Stomach smooth muscle (tissue), 2 donors: ENCODE measurements around the gene STX16.

Experiments
- H3K27ac ChIP-seq: one replicate; pipeline ENCODE4 v1.7.0; 2013; ENCODE audit warnings: mild to moderate bottlenecking, low read length, inconsistent platforms
- H3K27me3 ChIP-seq, 2 donors: one replicate each; pipeline ENCODE4 v1.7.0; 2013; ENCODE audit warnings: low read length in 2 of 2; ENCODE audit not compliant: insufficient read depth in 2 of 2, control insufficient read depth in 1 of 2
- H3K36me3 ChIP-seq, 2 donors: one replicate each; pipeline ENCODE4 v1.7.0; 2013; ENCODE audit warnings: low read length in 2 of 2; ENCODE audit not compliant: control insufficient read depth in 2 of 2, insufficient read depth in 2 of 2
- H3K4me1 ChIP-seq: one replicate; pipeline ENCODE4 v1.7.0; 2013; ENCODE audit warnings: low read length; ENCODE audit not compliant: control insufficient read depth, insufficient read depth
- H3K4me3 ChIP-seq, 2 donors: one replicate each; pipeline ENCODE4 v1.7.0; 2013; ENCODE audit warnings: low read length in 2 of 2
- H3K9ac ChIP-seq, 2 donors: one replicate each; pipeline ENCODE4 v1.7.0; 2013; ENCODE audit warnings: low read length in 2 of 2, mild to moderate bottlenecking in 1 of 2
- H3K9me3 ChIP-seq, 2 donors: one replicate each; pipeline ENCODE4 v1.7.0; 2013; ENCODE audit warnings: low read length in 2 of 2; ENCODE audit not compliant: control insufficient read depth in 2 of 2
- donor health status: healthy.
- donor health status: Pancreatic carcinoma.

STX16 gene, protein sequence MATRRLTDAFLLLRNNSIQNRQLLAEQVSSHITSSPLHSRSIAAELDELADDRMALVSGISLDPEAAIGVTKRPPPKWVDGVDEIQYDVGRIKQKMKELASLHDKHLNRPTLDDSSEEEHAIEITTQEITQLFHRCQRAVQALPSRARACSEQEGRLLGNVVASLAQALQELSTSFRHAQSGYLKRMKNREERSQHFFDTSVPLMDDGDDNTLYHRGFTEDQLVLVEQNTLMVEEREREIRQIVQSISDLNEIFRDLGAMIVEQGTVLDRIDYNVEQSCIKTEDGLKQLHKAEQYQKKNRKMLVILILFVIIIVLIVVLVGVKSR

DNA sequence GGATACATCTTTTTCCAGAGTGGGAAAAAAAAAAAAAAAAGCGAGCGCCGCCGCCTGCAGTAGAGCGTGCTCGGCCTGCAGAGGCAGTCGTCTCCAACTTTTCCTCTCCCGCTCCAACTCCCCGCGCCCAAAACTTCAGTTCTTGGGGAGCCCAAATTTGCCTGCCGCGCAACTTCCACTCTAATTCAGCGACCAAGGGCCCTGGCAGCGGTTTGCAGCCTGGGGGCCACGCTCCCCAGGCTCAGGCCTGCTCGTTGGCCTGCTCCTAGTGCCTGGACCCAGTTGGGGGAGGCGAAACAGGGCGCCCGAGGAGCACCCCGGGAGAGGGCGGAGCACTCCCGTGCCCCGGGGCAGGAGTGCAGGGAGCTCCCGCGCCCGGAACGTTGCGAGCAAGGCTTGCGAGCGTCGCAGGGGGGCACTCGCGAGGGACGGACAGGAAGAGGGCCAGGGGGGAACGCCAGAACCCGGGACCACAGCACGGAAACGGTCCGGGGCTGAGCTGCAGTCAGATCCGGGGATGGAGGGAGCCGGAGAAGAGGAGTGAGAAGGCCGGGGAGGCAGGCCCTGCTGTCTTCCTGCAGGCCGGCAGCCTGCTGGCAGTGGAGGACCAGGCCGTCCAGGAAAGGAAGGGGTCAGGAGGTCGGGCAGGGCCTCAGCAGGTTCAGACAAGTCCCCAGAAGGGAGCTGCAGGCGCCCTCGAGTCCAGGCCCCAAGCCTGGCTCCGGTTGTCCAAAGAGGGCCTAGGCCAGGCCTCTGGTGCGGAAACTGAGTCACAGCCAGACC, at the start of gene STX16:
Gene STX16 (plus strand): TSS at position 508 of the 783 bp plus-strand sequence. CDS start 724 bp downstream, outside the sequence.
- Histone ChIP-seq H3K27me3 (no peaks in the 10 kb centered on the region), H3K27ac (peak within 1 kb of the TSS; percentile 86), H3K4me1 (peaks cover 46% of the 10 kb centered on the region), H3K4me3 (peak within 1 kb of the TSS; percentile 98), H3K9me3 (no peaks in the 10 kb centered on the region), H3K36me3 (no peaks in the 10 kb centered on the region), H3K9ac (peak within 1 kb of the TSS; percentile 94 to 99)

GRCh38 chr20:58602124-58602523, 49.0 kb upstream of the STX16 start:
- Histone ChIP-seq H3K4me1 (peaks cover 23% of the 10 kb centered on the region), H3K27ac (no peak overlapping the region), H3K27me3 (peaks cover 0 to 6% of the 10 kb centered on the region in 2 donors), H3K36me3 (no peaks in the 10 kb centered on the region), H3K4me3 (no peak overlapping the region), H3K9ac (no peak overlapping the region), H3K9me3 (no peaks in the 10 kb centered on the region)

DNA sequence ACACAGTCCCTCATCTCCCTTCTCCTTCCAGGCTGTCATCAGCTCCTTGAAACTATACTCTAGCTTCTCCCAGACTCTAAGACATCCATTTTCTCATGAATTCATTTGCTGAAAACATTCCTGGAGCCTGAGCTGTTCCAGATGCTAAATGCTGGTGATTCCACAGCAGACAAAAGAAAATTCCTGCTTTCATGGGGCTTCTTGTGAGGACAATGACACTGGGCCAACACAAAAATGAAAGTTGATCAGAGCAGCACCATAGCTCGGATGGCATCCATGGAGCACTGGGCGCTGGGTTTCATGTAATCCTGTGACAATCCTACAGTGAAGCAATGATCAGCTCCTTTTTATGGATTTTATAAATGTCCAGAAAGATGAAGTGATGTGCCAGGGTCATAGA, 47.4 kb upstream of the STX16 start:
- H3K27me3 ChIP-seq: peaks cover 0 to 6% of the 10 kb centered on the region in 2 donors
- H3K9me3 ChIP-seq: no peaks in the 10 kb centered on the region
- H3K27ac ChIP-seq: no peak overlapping the region
- H3K4me3 ChIP-seq: no peak overlapping the region
- peaks cover 10% of the 10 kb centered on the region for H3K4me1 ChIP-seq
- no peak overlapping the region for H3K9ac ChIP-seq
- H3K36me3 ChIP-seq: no peaks in the 10 kb centered on the region

GRCh38 chr20:58604128-58604881, 46.8 kb upstream of the STX16 start:
- H3K27me3 ChIP-seq: peaks cover 0 to 6% of the 10 kb centered on the region in 2 donors
- H3K4me3 ChIP-seq: peak overlapping the region in 1 of 2 donors; percentile 22
- H3K4me1 ChIP-seq: peaks cover 10% of the 10 kb centered on the region
- H3K9ac ChIP-seq: no peak overlapping the region
- H3K36me3 ChIP-seq: no peaks in the 10 kb centered on the region
- no peaks in the 10 kb centered on the region for H3K9me3 ChIP-seq
- peak overlapping the region; percentile 37 for H3K27ac ChIP-seq

DNA sequence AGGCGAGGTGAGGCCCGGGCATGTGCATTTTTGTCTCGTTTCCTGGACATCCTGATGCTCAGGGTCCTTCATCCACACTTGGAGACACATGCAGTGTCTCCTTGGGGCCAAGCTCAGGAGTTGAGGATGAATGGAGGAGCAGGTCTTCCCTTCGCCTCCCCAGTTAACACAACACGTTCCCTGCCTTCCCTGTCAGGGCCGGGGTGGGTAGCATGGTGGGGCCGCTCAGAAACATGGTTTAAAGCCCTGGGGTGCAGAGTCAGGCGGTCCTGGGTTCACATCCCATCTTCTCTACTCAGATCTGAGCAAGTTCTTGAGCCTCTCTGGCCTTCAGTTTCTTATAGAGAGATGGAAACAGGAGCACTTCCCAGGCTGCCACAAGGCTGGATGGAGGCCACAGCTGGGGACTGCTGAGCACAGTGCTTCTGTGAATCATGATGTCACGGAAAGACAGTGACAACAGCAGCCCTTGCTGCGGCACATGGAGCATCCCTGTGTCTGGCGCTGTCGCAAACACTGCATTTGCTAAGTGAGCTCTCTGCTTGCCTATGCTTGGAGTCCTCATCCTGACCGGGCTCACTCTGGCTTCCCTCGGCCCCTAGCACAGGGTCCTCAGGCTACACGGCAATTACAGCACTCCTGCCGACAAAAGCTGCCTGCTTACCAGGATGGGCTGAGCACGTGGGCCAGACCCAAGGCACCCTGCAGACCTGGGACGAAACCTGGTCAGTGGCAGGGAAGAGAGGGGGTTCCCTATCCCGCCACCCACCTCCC, 45.6 kb upstream of the STX16 start:
- Histone ChIP-seq H3K4me3 (no peak overlapping the region), H3K27me3 (peaks cover 0 to 6% of the 10 kb centered on the region in 2 donors), H3K36me3 (no peaks in the 10 kb centered on the region), H3K4me1 (peaks cover 10% of the 10 kb centered on the region), H3K27ac (no peak overlapping the region), H3K9me3 (no peaks in the 10 kb centered on the region), H3K9ac (no peak overlapping the region)

GRCh38 chr20:58606184-58606583, 44.9 kb upstream of the STX16 start:
- H3K27ac ChIP-seq: no peak overlapping the region
- H3K36me3 ChIP-seq: no peaks in the 10 kb centered on the region
- H3K4me1 ChIP-seq: peaks cover 10% of the 10 kb centered on the region
- peaks cover 0 to 6% of the 10 kb centered on the region in 2 donors for H3K27me3 ChIP-seq
- H3K4me3 ChIP-seq: no peak overlapping the region
- H3K9ac ChIP-seq: no peak overlapping the region
- H3K9me3 ChIP-seq: no peaks in the 10 kb centered on the region

DNA sequence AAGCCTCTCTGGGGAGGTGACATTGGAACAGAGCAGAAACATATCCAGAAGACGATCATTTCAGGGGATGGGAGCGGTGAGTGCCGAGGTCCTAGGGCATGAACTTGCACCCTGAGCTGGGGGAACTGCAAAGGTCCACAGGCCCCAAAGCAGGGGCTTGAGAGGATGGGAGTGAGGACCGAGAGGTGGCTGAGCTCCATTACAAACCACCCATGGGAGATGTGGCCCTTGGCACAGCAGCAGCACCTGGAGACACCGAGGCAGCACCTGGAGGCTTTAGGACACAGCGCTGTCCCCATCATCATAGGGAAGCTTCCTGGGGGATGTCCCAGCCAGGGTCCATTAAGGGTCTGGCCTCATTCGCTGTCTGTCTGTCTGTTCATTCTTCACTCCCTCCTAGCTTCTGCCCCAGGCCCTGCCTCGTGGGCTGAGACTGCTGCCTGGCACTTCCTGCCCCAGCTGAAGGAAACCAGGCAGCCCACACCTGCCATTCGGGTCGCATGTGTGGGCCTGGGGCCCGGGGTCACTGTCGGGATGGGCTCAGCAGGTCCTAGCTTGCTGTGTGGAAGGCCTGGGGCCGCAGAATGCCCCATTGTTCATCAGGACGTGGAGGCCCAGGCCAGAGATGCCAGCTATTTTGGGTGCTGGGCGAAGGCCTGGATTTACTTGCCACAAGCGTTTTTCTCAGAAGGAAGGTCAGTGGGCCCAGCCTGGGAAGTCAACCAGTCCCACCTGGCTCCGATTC, 42.8 kb upstream of the STX16 start:
- Histone ChIP-seq H3K36me3 (no peaks in the 10 kb centered on the region), H3K9ac (no peak overlapping the region), H3K4me3 (no peak overlapping the region), H3K4me1 (peaks cover 14% of the 10 kb centered on the region), H3K27ac (no peak overlapping the region), H3K9me3 (no peaks in the 10 kb centered on the region), H3K27me3 (peaks cover 0 to 6% of the 10 kb centered on the region in 2 donors)

- Histone ChIP-seq H3K27me3 (peaks cover 0 to 6% of the 10 kb centered on the region in 2 donors), H3K9me3 (no peaks in the 10 kb centered on the region), H3K4me3 (no peak overlapping the region), H3K27ac (no peak overlapping the region), H3K9ac (no peak overlapping the region), H3K4me1 (peaks cover 12% of the 10 kb centered on the region), H3K36me3 (no peaks in the 10 kb centered on the region)
These were observed 42.1 kb upstream of the STX16 start for GRCh38 chr20:58609026-58609425.

- peaks cover 3% of the 10 kb centered on the region for H3K4me1 ChIP-seq
- peaks cover 0 to 3% of the 10 kb centered on the region in 2 donors for H3K27me3 ChIP-seq
- H3K27ac ChIP-seq: no peak overlapping the region
- no peak overlapping the region for H3K4me3 ChIP-seq
- no peak overlapping the region for H3K9ac ChIP-seq
- H3K36me3 ChIP-seq: no peaks in the 10 kb centered on the region
- H3K9me3 ChIP-seq: no peaks in the 10 kb centered on the region
These were observed 40.8 kb upstream of the STX16 start for GRCh38 chr20:58610071-58610800.
